GM19035 (cell line): ENCODE results near the gene CNDP1.

Source experiments
- ATAC-seq: cut with Tn5 transposase; IDR thresholded peaks from one replicate; pipeline ENCODE4 v1.9.1; 2021; ENCODE audit not compliant: unreplicated experiment

CNDP1 gene

DNA sequence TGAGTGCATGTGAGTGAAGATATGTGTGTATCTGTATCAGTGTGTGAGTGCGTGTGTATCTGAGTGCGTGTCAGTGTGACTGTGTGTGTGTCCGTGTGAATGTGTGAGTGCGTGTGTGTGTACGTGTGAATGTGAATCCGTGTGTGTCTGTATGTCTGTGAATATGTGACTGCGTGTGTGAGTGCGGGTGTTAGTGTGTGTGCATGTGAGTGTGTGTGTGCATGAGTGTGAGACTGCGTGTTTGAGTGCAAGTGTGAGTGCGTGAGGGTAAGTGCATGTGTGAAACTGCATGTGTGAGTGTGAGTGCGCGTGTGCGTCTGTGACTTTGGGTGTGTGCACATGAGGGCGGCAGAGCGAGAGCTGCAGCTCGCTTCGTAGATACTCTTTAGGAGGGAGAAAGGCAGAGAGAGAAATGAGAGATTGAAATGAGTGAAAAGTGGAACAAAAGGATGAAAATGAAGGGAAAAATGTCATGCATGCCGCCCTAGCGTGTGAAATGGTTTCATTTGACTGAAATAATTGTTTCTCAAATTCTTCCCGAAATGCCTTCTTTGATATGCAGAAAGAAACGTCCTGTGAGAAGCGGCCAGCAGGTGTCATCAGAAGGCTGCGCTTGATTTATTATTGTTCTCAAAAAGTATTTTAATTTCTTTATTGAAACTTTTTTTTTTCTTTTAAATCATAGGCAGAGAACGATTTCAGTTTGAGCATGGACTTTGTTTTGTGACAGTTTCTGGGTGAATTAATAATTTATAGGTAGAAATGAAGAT lies 88.9 kb downstream of the CNDP1 start:
- ATAC-seq, result no peak

DNA sequence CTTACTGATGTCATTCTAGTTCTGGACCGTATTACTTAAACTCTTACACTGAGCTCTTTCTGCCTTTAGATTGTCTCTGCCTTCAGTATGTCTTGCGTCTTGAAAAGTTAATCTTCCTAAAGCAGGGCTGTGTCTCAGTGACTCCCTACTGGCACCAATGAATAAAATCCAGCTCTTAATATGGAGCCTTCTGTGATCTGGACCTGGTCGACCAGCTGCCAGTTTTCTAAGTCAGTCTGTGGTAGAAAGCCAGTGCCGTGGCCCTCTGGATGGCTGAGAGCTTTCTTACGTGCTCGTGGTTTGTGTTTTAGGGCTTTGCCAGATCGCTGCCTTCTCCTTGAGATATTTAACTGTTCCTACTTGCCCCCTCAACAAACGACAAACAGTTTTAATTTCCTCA lies 90.2 kb downstream of the CNDP1 start:
- no peak for ATAC-seq

DNA sequence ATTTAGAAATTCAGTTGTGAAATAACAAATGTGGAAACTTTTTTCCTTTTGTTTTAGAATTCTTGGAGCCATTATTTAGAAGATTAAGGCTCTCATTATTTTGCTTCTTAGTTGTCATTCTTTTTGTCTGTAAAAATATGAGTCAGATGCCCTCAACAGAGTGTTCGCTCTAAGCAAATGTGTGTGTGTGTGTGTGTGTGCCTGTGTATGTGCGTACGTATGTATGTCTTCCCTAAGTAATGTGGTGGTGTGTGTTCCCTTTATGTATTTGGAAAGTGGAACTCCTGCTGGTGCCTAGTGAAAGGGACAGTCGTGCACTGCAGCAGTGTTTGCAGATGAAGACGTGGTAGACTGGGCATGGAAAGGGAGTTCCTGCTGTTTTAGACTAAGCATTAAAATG lies 90.9 kb downstream of the CNDP1 start:
- no peak for ATAC-seq

DNA sequence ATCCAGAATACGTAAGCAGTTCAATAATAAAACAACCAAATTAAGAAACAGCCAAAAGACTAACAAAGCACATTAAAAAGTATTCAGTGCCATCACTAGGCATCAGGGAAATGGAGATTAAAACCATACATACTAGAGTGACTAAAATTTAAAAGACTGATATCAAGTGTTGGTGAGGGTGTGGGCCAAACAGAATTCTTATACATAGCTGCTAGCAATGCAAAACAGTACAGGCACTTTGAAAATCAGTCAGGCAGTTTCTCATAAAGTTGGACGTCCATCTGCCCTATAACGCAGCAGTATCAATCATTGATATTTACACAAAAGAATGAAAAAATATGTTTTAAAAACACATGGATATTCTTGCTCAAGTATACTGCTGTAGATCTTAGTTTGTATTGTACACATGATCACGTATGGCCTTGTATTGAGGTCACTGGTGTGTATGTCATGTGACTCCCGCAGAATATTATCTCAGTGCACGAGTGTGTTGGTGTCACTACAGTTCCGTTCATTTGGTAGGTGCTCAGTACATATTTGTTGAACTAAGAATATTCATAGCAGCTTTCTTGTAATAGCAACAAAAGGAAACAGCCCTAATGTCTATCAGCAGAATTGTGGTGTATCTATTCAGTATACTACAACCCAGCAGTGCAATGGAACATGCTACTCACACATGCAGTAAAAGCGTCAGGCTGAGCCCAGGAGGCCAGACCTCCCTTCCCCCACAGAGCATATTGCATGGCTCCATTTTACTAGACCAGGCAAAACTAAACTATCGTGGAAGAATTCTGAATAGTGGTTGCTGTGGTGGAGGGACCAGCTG lies 92.0 kb downstream of the CNDP1 start:
- ATAC-seq, result no peak

DNA sequence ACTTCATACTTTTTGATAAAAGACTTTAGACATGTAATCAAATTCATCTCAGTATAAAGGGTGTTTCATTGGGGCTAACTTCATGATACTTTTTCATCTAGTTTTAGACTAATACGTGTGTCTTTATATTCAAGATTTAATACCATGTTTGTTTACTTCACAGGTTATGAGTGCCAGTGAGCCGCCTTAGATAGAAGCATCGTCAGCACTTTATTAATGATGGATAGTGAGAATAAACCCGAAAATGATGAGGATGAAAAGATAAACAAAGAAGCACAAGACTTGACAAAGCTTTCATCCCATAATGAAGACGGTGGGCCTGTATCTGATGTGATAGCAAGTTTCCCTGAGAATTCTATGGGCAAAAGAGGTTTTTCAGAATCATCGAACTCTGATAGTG lies 96.5 kb downstream of the CNDP1 start:
- no peak for ATAC-seq

DNA sequence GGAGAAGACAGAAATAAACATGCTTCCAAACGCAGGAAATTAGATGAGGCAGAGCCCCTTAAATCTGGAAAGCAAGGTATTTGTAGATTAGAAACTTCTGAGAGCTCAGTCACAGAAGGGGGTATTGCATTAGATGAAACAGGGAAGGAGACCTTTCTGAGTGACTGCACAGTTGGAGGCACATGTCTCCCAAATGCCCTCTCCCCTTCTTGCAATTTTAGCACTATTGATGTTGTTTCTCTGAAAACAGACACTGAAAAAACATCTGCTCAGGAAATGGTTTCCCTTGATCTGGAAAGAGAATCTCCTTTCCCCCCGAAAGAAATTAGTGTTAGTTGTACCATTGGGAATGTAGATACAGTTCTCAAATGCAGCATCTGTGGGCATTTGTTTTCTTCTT lies 96.9 kb downstream of the CNDP1 start:
- ATAC-seq, result no peak

DNA sequence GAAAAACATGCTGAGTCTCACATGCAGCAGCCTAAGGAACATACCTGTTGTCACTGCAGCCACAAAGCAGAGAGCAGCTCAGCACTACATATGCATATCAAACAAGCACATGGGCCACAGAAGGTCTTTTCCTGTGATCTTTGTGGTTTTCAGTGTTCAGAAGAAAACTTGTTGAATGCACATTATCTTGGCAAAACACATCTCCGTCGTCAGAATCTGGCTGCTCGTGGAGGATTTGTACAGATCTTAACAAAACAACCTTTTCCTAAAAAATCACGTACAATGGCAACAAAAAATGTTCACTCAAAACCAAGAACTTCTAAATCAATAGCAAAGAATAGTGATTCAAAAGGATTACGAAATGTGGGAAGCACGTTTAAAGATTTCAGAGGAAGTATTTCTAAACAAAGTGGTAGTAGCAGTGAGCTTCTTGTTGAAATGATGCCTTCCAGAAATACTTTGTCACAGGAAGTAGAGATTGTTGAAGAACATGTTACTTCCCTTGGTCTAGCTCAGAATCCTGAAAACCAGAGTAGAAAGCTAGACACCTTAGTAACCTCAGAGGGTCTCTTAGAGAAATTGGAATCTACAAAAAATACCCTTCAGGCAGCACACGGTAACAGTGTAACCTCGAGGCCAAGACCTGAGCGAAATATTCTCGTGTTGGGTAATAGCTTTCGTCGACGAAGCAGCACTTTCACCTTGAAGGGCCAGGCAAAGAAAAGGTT lies 97.5 kb downstream of the CNDP1 start:
- no peak for ATAC-seq

DNA sequence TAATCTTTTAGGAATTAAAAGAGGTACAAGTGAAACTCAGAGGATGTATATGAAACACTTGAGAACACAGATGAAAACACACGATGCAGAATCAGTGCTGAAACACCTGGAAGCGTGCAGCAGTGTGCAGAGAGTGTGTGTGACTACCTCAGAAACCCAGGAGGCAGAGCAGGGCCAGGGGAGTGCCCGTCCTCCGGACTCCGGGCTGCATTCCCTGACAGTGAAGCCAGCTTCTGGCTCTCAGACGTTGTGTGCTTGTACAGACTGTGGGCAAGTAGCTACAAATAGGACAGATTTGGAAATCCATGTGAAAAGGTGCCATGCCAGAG lies 98.0 kb downstream of the CNDP1 start:
- no peak for ATAC-seq

DNA sequence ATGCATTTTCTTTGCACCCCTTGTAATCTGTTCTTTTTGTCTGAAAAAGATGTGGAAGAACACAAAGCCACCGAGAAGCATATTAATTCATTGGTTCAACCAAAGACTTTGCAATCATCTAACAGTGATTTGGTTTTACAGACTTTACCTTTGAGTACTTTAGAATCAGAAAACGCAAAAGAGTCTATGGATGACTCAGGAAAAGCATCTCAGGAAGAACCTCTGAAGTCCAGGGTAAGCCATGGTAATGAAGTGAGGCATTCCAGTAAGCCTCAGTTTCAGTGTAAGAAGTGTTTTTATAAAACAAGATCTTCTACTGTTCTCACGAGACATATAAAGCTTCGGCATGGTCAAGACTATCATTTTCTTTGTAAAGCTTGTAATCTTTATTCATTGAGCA lies 98.6 kb downstream of the CNDP1 start:
- ATAC-seq, result no peak

DNA sequence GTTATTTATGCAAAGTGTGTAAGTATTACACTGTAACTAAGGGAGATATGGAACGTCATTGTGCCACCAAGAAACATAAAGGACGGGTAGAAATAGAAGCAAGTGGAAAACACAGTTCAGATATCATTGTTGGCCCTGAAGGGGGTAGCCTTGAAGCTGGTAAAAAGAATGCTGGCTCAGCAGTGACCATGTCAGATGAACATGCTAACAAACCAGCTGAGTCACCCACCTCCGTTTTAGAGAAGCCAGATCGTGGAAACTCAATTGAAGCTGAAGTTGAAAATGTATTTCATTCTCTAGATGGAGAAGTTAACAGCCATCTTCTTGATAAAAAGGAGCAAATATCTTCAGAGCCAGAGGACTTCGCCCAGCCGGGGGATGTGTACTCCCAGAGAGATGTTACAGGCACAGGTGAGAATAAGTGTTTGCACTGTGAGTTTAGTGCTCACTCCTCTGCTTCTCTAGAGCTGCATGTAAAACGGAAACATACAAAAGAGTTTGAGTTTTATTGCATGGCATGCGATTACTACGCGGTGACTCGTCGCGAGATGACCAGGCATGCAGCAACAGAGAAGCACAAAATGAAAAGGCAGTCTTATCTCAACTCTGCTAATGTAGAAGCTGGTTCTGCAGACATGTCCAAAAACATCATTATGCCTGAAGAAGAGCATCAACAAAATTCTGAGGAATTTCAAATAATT lies 99.5 kb downstream of the CNDP1 start:
- ATAC-seq, result no peak

DNA sequence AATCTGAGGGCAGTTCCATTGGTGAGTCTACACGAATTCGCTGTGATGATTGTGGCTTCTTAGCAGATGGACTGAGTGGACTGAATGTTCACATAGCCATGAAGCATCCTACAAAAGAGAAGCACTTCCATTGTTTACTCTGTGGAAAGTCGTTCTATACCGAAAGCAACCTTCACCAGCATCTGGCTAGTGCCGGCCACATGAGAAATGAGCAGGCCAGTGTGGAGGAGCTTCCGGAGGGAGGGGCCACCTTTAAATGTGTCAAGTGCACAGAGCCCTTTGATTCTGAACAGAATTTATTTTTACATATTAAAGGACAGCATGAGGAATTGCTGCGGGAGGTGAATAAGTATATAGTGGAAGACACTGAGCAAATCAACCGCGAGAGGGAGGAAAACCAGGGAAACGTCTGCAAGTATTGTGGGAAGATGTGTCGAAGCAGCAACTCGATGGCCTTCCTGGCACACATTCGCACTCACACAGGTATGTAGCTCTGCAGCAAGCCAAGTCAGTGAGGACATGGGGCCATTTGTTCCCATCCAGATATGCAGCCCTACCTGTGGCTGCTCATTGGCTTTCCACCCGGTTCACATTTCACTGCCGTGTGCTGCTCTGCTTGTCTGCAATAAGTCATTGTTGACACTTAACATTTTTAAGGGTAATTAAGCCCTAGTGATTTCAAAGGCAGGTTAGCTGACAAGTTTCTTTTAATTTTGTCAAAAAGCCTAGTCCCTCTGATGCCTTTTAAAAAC lies 101.1 kb downstream of the CNDP1 start:
- ATAC-seq, result no peak
